Activated CD4-positive, alpha-beta T cell treated with anti-CD3 and anti-CD28 coated beads for 36 hours (primary cell): ENCODE results near the gene SH2D6. TPM values are rescaled to one million over a fixed set of nuclear protein-coding genes. Genes with fewer than 3 reads are reported as not detected.
A peak's percentile ranks its signal among the peaks of the same experiment; 100 is the strongest.

Experiments used
- ATAC-seq: fragments of 200-7000 bp; cut with Tn5 transposase; one replicate; pipeline ENCODE4 v1.10.0; 2021; ENCODE audit warnings: mild to moderate bottlenecking, moderate library complexity
- CTCF ChIA-PET: fragments of 350-600 bp; sonication (Branson Sonifier 250); formaldehyde crosslinking; loops from one replicate; lab custom pipeline; 2021; ENCODE audit warnings: antibody characterized with exemption; lab: Charles Lee
- POLR2A ChIA-PET: fragments of 350-600 bp; sonication (Branson Sonifier 250); formaldehyde crosslinking; loops from one replicate; lab custom pipeline; 2021; ENCODE audit warnings: antibody characterized with exemption, inconsistent platforms; lab: Charles Lee
- DNase-seq: peaks from one replicate; pipeline ENCODE4 v3.0.0-alpha.2; 2020
- H3K27ac Mint-ChIP-seq: one replicate; pipeline ENCODE4 v1.8.0; 2021; ENCODE audit warnings: mixed read lengths
- H3K27me3 Mint-ChIP-seq: one replicate; pipeline ENCODE4 v1.8.0; 2021; ENCODE audit warnings: mixed read lengths
- H3K36me3 Mint-ChIP-seq: one replicate; pipeline ENCODE4 v1.8.0; 2021; ENCODE audit warnings: low read depth, mixed read lengths
- H3K4me1 Mint-ChIP-seq: one replicate; pipeline ENCODE4 v1.8.0; 2021; ENCODE audit warnings: mixed read lengths
- H3K4me3 Mint-ChIP-seq: one replicate; pipeline ENCODE4 v1.8.0; 2021; ENCODE audit warnings: mild to moderate bottlenecking, moderate library complexity, mixed read lengths
- H3K9me3 Mint-ChIP-seq: one replicate; pipeline ENCODE4 v1.8.0; 2021; ENCODE audit warnings: low read depth, mixed read lengths
- intact Hi-C, 2 experiments: fragments of 100-400 bp; cut with DNase I in 1 of 2; cut with micrococcal nuclease in 1 of 2; formaldehyde crosslinking; loops; one replicate each; pipeline versions ENCODE4 v1.14.2 to v1.15.1; 2022 to 2024; cut with DNase I, micrococcal nuclease
- total RNA-seq, 2 experiments: library from RNA; stranded (reverse); gene quantifications; one replicate each; pipeline ENCODE4 v1.2.3, GENCODE V29; 2021

Gene SH2D6
- total RNA-seq, 2 experiments from 2014 or later: 1.7 to 2.2 TPM

DNA sequence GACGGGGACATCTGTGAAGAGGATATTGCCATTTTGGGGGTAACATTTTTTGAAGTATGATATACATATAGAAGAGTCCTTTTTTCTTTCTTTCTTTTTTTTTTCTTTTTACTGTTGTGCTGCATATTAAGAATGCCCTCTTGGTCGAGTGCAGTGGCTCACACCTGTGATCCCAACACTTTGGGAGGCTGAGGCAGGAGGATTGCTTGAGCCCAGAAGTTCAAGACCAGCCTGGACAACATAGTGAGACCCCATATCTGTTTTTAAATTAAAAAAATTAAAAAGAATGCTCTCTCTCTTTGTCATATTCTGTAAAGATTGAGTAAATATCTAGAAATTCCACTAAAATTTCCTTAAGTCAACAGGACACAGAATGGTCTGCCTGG lies 3.6 kb downstream of the SH2D6 start:
- intact Hi-C loops: no loop called here
- Mint-ChIP-seq H3K9me3 (no peaks in the 10 kb centered on the region), H3K4me1 (peaks cover 21% of the 10 kb centered on the region), H3K36me3 (no peaks in the 10 kb centered on the region), H3K4me3 (no peak overlapping the region), H3K27me3 (no peaks in the 10 kb centered on the region), H3K27ac (no peak overlapping the region)
- no peak for ATAC-seq
- ChIA-PET CTCF (interaction anchor here (0.6 to 12.3 kb wide), 4 partner anchors 30 to 662 kb away, joined by 4 to 205 read pairs (median 4); no protein-coding TSS in a partner anchor), POLR2A (no interaction called here)
- no peak for DNase-seq

DNA sequence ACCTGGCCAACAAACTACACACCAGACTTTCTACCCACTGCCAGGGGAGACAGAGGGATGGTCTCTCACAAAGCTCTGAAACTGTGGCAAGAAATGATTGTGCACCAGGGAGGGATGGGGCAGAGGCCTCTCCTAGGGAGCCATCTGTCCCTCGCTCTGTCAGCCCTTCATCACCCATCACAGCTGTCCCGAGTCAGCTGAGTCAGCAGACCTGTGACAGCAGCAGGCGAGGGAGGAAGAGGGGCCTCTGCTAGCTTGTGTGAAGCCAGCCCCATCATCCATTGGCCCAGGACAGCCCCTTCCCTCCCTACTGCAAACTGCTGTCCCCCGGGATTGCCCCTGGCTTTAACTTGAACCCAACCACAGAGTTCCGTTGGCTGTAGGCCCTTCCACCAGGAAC lies 5.0 kb downstream of the SH2D6 start:
- Mint-ChIP-seq H3K4me3 (no peak overlapping the region), H3K36me3 (no peaks in the 10 kb centered on the region), H3K27ac (peak overlapping the region; percentile 6), H3K27me3 (no peaks in the 10 kb centered on the region), H3K4me1 (peaks cover 21% of the 10 kb centered on the region), H3K9me3 (no peaks in the 10 kb centered on the region)
- ChIA-PET POLR2A (no interaction called here), CTCF (interaction anchor here (1.5 to 12.3 kb wide), 2 partner anchors 14 to 128 kb away, joined by 6 to 205 read pairs; no protein-coding TSS in a partner anchor)
- ATAC-seq (no peak), DNase-seq (no peak)
- intact Hi-C loops: no loop called here

DNA sequence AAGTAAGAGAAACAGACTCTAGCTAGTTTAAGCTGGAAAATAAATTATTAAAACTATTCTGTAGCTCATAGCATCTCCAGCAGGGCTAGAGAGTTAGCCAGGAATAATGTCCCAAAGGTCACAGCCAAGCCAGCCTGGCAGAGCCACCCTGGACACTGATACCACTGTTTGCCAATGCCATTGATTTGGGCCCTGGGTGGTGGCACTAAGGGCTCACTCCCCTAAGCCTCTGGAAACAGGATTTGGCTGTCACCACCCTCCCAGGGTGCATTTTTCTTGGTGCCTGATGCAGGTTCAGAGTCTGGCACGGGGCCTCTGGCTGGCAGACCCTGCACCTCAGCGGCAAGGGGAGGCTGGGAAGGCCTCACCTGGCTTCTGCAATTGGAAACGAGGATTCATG lies 7.1 kb downstream of the SH2D6 start:
- no peak overlapping the region for H3K4me3 Mint-ChIP-seq
- ATAC-seq: no peak
- no peak for DNase-seq
- H3K36me3 Mint-ChIP-seq: no peaks in the 10 kb centered on the region
- CTCF ChIA-PET: interaction anchor here (1.2 to 12.3 kb wide), 3 partner anchors 14 to 126 kb away, joined by 3 to 205 read pairs (median 4); no protein-coding TSS in a partner anchor
- intact Hi-C loops: no loop called here
- peaks cover 11% of the 10 kb centered on the region for H3K4me1 Mint-ChIP-seq
- POLR2A ChIA-PET: no interaction called here
- no peaks in the 10 kb centered on the region for H3K9me3 Mint-ChIP-seq
- no peaks in the 10 kb centered on the region for H3K27me3 Mint-ChIP-seq
- H3K27ac Mint-ChIP-seq: no peak overlapping the region

DNA sequence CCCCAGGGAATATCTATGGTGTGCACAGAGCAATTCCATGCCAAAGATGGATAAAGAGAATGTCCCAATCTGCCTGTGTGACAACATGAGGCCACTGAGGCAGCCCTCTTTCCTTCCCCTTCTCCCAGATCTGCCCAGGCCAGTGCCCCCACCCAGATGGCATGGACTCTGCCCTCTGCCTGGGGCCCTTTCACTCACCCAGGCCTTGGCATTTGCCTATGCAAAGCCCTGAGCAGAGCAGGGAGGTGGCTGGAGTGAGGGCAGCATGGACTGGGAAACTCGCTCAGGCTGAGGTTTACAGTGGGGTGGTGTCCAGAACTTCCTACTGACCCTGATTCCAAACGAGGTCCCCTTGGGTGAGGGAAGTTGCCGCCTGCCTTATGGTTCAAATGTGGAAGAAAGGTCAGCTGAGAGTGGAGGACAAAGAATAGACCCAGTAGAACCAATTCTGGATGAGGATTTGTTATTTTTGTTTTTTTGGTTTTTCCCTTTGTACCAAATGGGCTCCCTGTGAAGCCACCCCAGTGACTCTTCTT lies 8.9 kb downstream of the SH2D6 start:
- ATAC-seq (no peak), DNase-seq (no peak)
- Mint-ChIP-seq H3K27ac (no peak overlapping the region), H3K4me3 (no peak overlapping the region), H3K4me1 (peaks cover 5% of the 10 kb centered on the region), H3K9me3 (no peaks in the 10 kb centered on the region), H3K27me3 (no peaks in the 10 kb centered on the region), H3K36me3 (no peaks in the 10 kb centered on the region)
- ChIA-PET POLR2A (no interaction called here), CTCF (interaction anchor here (1.5 kb wide), 1 partner anchor 8 kb away, joined by 6 read pairs; no protein-coding TSS in a partner anchor)
- intact Hi-C loops: no loop called here

DNA sequence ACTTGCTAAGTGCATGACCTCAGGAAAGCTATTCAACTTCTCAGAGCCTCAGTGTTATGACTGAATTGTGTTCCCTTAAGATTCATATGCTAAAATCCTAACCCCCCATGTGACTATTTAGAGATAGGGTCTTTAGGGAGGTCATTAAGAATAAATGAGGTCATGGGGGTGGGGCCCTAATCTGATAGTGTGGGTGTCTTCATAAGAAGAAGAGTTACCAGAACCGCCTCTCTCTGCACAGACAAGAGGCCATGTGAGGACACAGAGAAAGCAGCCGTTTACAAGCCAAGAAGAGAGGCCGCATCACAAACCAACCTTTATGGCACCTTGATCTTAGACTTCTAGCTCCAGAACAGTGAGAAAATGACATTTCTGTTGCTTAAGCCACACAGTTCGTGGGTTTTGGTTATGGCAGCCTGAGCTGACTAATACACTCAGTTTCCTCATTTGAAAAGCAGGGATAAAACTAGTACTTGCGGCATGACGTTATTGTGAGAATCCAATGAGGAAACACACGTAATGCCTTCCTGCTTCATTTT lies 9.9 kb downstream of the SH2D6 start:
- ATAC-seq: peak; percentile 16

DNA sequence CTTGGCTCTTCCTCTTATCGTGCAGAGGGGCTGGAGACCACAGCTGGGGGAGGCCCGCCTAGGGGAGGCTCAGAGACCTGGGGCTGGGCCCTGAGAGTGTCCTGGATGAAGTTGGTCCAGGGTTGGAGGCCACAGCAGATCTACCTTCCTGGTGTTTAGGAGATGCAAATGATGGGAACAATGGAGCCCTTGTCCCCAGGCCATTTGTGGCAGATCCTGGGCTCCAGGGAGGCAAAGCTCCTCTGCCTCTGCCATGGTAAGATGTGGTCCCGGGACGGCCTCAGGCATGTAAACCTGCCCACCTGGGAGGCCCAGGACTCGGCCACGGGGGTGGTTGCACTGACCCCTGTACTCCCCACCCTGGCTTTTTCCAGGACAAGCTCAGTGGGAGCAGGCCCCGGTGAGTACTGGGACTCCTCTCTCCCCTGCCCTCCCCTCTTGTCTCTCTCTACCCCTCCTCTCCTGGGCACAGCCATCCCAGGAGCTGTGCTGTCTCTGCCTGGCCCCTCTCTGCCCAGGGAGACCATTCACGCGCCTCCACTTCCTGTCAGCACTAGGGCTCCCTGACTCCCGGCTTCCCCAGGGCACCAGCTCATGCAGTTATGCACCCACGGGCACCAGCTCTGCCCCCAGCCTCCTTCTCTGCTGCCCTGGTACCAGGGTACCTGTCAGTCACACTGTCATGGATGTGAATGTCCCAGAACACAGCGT lies 10.9 kb downstream of the SH2D6 start:
- H3K4me1 Mint-ChIP-seq: peaks cover 5% of the 10 kb centered on the region
- ChIA-PET CTCF (interaction anchor here (0.9 to 2.3 kb wide), 6 partner anchors 8 to 123 kb away, joined by 3 to 9 read pairs (median 4); no protein-coding TSS in a partner anchor), POLR2A (interaction anchor here (0.8 kb wide), 1 partner anchor 109 kb away, joined by 3 read pairs; no protein-coding TSS in a partner anchor)
- H3K9me3 Mint-ChIP-seq: no peaks in the 10 kb centered on the region
- ATAC-seq: peak; percentile 23
- H3K27ac Mint-ChIP-seq: no peak overlapping the region
- no peaks in the 10 kb centered on the region for H3K27me3 Mint-ChIP-seq
- intact Hi-C loops: no loop called here
- H3K4me3 Mint-ChIP-seq: no peak overlapping the region
- DNase-seq: no peak
- no peaks in the 10 kb centered on the region for H3K36me3 Mint-ChIP-seq

More for the DNA sequence above, 9.9 kb downstream of the SH2D6 start:
- no peaks in the 10 kb centered on the region for H3K27me3 Mint-ChIP-seq
- ChIA-PET POLR2A (interaction anchor here (0.8 kb wide), 1 partner anchor 110 kb away, joined by 3 read pairs; no protein-coding TSS in a partner anchor), CTCF (interaction anchor here (1.0 to 2.3 kb wide), 4 partner anchors 9 to 124 kb away, joined by 3 to 9 read pairs (median 5); no protein-coding TSS in a partner anchor)
- H3K9me3 Mint-ChIP-seq: no peaks in the 10 kb centered on the region
- no peak for DNase-seq
- H3K4me1 Mint-ChIP-seq: peaks cover 5% of the 10 kb centered on the region
- intact Hi-C loops: no loop called here
- H3K27ac Mint-ChIP-seq: no peak overlapping the region
- H3K4me3 Mint-ChIP-seq: no peak overlapping the region
- H3K36me3 Mint-ChIP-seq: no peaks in the 10 kb centered on the region

DNA sequence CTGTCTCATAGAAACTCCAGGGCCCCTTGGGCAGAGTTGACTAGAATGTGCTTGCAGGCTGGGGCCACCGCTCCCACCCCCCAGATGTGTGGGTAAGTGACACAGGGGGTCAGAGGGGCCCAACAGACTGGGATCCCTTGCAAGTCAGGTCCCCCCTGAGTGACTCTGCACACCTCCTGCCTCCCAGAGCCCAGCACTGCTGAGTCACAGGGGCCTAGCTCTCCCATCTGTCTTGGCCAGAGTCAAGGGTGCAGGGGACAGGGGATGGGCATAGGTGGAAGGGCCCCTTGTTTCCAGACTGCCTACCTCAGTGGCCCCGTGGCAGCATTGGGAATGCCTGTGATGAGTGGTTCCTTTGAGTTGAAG lies 11.4 kb downstream of the SH2D6 start:
- no peaks in the 10 kb centered on the region for H3K27me3 Mint-ChIP-seq
- ChIA-PET POLR2A (no interaction called here), CTCF (interaction anchor here (0.7 to 2.3 kb wide), 4 partner anchors 22 to 208 kb away, joined by 3 to 9 read pairs (median 4); no protein-coding TSS in a partner anchor)
- DNase-seq (no peak), ATAC-seq (peak; percentile 21)
- H3K4me1 Mint-ChIP-seq: peaks cover 5% of the 10 kb centered on the region
- H3K36me3 Mint-ChIP-seq: no peaks in the 10 kb centered on the region
- intact Hi-C loops: no loop called here
- H3K9me3 Mint-ChIP-seq: no peaks in the 10 kb centered on the region
- no peak overlapping the region for H3K4me3 Mint-ChIP-seq
- no peak overlapping the region for H3K27ac Mint-ChIP-seq

DNA sequence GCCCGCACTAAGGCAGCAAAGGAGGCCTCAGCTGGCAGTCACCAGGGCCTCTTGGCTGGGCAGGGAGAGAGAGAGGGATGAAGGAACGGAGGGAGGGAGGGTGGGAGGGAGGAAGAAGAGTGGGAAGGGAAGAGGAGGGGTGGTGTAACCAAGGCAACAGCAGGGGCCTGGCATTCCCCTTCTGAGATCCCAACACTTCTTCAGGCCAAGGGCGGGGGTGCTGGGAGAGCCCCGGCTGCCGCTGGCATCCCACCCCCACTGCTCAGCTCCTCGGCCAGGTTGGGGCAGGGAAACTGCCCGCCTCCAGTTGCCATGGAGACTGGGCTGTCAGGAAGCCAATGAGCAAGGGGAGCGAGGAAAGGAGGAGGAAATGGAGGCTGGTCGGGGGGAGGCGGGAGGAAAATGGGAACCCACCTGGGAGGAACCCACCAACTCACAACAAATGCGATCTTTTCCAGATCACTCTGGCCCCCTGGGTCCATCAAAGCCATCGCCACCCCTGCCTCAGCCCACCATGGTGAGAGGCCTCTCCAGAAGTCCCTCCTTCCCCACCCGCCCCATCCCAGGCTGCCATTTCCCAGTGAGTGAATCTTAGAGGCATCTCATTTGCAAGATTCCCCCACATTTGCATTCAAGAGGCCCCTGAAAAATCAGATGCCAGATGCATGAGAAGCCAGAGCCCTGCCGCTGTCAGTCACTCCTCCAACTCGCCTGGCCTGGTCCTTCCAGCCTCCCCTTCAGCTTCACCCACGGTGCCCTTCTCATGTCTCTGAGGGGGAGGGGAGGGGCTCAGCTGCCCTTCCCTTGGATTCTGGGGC lies 12.4 kb downstream of the SH2D6 start:
- no peak for ATAC-seq
- CTCF ChIA-PET: interaction anchor here (0.7 to 1.1 kb wide), 4 partner anchors 9 to 207 kb away, joined by 3 to 6 read pairs (median 4); no protein-coding TSS in a partner anchor
- intact Hi-C loops: no loop called here
- POLR2A ChIA-PET: interaction anchor here (0.6 kb wide), 1 partner anchor 218 kb away, joined by 3 read pairs; no protein-coding TSS in a partner anchor
- DNase-seq: no peak
- Mint-ChIP-seq H3K4me3 (no peak overlapping the region), H3K4me1 (peaks cover 5% of the 10 kb centered on the region), H3K27ac (no peak overlapping the region), H3K9me3 (no peaks in the 10 kb centered on the region), H3K27me3 (no peaks in the 10 kb centered on the region), H3K36me3 (no peaks in the 10 kb centered on the region)

DNA sequence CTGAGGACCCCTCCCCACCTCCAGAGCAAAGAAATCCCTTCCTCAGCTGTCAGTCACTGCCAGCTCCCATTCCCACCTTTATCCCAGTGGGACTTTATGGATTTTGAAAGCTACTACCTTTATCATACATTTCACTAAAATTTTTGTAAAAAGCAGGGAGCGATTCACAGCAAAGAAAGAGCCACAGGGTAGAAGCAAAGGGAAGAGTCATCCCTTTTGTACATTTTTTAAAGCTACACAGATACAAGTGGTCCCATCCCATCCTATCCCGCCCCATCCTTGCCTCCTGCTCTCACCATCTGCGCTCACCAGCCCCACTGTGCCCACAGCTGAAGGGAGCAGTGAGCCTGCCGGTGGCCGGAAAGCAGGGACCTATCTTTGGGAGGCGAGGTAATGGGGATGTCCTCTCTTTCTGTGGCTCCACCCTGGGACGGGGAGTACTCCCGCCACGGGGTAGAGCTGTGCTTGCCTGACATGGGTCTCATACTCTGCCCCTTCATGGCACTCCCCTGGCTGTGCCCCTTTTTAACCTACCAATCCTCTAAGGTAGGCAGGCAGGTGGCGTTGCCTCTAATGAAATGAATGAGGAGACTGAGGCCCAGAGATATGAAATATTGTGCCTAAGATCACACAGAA lies 13.2 kb downstream of the SH2D6 start:
- CTCF ChIA-PET: interaction anchor here (0.7 to 1.1 kb wide), 3 partner anchors 8 to 68 kb away, joined by 3 to 6 read pairs (median 3); no protein-coding TSS in a partner anchor
- no peaks in the 10 kb centered on the region for H3K36me3 Mint-ChIP-seq
- ATAC-seq (no peak), DNase-seq (no peak)
- no peaks in the 10 kb centered on the region for H3K9me3 Mint-ChIP-seq
- POLR2A ChIA-PET: interaction anchor here (0.6 kb wide), 1 partner anchor 54 kb away, joined by 3 read pairs; no protein-coding TSS in a partner anchor
- no peak overlapping the region for H3K4me3 Mint-ChIP-seq
- intact Hi-C loops: no loop called here
- peaks cover 5% of the 10 kb centered on the region for H3K4me1 Mint-ChIP-seq
- no peak overlapping the region for H3K27ac Mint-ChIP-seq
- H3K27me3 Mint-ChIP-seq: no peaks in the 10 kb centered on the region

DNA sequence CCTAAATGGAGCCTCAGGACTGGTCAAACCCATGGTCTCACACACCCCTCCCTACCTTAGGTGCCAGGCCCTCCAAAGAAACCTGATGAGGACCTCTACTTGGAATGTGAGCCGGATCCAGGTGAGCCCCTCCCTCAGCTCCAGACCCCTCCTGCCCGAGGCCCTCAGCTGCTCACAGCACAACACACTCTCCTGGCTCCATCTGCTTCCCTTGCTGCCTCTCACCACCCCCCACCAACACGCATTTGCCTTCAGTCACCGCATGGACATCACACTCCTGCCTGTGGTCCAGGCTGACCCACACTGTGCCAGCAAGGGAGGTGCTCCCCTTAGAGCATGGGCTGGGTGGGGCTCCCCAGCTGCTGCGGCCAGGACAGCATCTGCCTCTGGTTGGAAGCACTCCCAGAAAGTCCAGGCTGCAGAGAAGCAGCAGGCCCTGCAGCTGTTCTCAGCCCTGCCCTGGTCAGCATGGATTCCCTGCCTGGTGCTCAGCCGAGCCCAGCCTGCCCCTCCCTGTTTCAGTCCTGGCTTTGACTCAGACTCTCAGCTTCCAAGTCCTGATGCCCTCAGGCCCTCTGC lies 15.1 kb downstream of the SH2D6 start:
- Mint-ChIP-seq H3K27ac (no peak overlapping the region), H3K27me3 (no peaks in the 10 kb centered on the region), H3K36me3 (no peaks in the 10 kb centered on the region), H3K4me1 (peaks cover 14% of the 10 kb centered on the region), H3K9me3 (no peaks in the 10 kb centered on the region), H3K4me3 (no peak overlapping the region)
- DNase-seq (no peak), ATAC-seq (no peak)
- ChIA-PET CTCF (no interaction called here), POLR2A (no interaction called here)
- intact Hi-C loops: no loop called here
